Body of pancreas (tissue), 4 donors: ENCODE results near the gene NUDT14. TPM values are rescaled to one million over a fixed set of nuclear protein-coding genes. Genes with fewer than 3 reads are reported as not detected.

Experiments
- ATAC-seq: fragments of 150-250 bp; one replicate; pipeline ENCODE4 v1.9.1; 2016
- DNase-seq, 4 donors: peaks; one replicate each; pipeline ENCODE4 v3.0.0-alpha.2; 2019
- H3K27ac ChIP-seq, 4 donors: fragments of 200-600 bp; sonication (generic); 1 replicate in 3 of 4; 2 replicates in 1 of 4; pipeline versions ENCODE4 v1.5.1 to v1.6.1; 2016 to 2019; ENCODE audit warnings: mild to moderate bottlenecking in 1 of 4, mixed read lengths in 1 of 4, moderate library complexity in 1 of 4
- H3K27me3 ChIP-seq, 2 donors: fragments of 200-600 bp; sonication (generic); one replicate each; pipeline ENCODE4 v1.6.0; 2016; ENCODE audit warnings: mild to moderate bottlenecking in 1 of 2
- H3K36me3 ChIP-seq, 2 donors: fragments of 200-600 bp; sonication (generic); replicated peaks in 1 of 2; 2 replicates each; pipeline ENCODE4 v1.5.1; 2016; ENCODE audit warnings: low read depth in 2 of 2; ENCODE audit not compliant: insufficient read depth in 1 of 2
- H3K4me1 ChIP-seq: fragments of 200-600 bp; sonication (generic); one replicate; pipeline ENCODE4 v1.6.0; 2016
- H3K4me3 ChIP-seq, 2 donors: fragments of 200-600 bp; sonication (generic); 1 replicate in 1 of 2; 2 replicates in 1 of 2; pipeline ENCODE4 v1.5.1; 2016 to 2019
- H3K9me3 ChIP-seq, 3 donors: fragments of 200-600 bp; sonication (generic); 1 replicate in 2 of 3; 2 replicates in 1 of 3; pipeline ENCODE4 v1.5.1; 2016
- POLR2A ChIP-seq, 3 donors: fragments of 450-650 bp; IDR thresholded peaks; one replicate each; pipeline ENCODE4 v1.6.1; 2016; ENCODE audit warnings: antibody characterized with exemption in 3 of 3, mild to moderate bottlenecking in 2 of 3
- WGBS, 2 donors: methylation state at CpG; one replicate each; pipeline ENCODE4 v1.1.5; 2017; 5-methylcytosine and 5-hydroxymethylcytosine counted together
- intact Hi-C: fragments of 100-400 bp; cut with DNase I; formaldehyde crosslinking; loops from one replicate; pipeline ENCODE4 v1.15.1; 2023
- total RNA-seq, 2 donors: library from RNA; depleted of rRNA; stranded (reverse); fragments of >200 nt; gene quantifications; one replicate each; pipeline ENCODE4 v1.1.0, GENCODE V29; 2016
- TF ChIP-seq, protein P1 (sequence below), 7 experiments: fragments of 450-650 bp in 4 of 7; fragments of 200-600 bp in 3 of 7; sonication (generic) in 3 of 7; IDR thresholded peaks; one replicate each; pipeline ENCODE4 v1.5.1; 2016 to 2019; ENCODE audit warnings: antibody characterized with exemption in 7 of 7

Gene NUDT14
- total RNA-seq, 2 donors from 2014 or later = 28.8 to 66.9 TPM

DNA sequence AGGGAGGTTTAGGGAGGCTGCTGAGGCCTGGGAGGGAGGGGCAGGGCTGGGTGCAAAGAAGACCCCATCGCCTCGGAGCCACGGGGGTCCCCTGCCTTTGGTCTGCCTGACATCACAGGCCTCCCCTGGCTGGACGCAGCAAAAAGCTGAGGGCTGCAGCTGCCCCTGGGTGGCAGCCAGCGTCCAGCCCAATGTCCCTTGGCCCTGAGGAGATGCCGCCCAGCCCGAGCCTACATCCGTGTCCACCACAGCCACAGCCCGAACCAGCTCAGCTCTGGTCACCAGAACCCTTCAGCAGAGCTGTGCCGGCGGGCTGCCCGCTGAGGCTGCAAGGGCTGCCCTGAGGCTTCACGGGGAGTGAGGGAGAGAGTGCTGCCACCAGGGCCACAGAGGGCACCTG, 1.9 kb downstream of the NUDT14 start:
- Histone ChIP-seq H3K4me3 (no peak overlapping the region), H3K27ac (no peak overlapping the region), H3K27me3 (no peaks in the 10 kb centered on the region), H3K36me3 (no peaks in the 10 kb centered on the region), H3K9me3 (no peaks in the 10 kb centered on the region), H3K4me1 (peaks cover 67% of the 10 kb centered on the region)
- no peak for DNase-seq
- intact Hi-C loops = no loop called here
- ATAC-seq = no peak
- TF ChIP-seq, protein P1, sequence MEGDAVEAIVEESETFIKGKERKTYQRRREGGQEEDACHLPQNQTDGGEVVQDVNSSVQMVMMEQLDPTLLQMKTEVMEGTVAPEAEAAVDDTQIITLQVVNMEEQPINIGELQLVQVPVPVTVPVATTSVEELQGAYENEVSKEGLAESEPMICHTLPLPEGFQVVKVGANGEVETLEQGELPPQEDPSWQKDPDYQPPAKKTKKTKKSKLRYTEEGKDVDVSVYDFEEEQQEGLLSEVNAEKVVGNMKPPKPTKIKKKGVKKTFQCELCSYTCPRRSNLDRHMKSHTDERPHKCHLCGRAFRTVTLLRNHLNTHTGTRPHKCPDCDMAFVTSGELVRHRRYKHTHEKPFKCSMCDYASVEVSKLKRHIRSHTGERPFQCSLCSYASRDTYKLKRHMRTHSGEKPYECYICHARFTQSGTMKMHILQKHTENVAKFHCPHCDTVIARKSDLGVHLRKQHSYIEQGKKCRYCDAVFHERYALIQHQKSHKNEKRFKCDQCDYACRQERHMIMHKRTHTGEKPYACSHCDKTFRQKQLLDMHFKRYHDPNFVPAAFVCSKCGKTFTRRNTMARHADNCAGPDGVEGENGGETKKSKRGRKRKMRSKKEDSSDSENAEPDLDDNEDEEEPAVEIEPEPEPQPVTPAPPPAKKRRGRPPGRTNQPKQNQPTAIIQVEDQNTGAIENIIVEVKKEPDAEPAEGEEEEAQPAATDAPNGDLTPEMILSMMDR (IDR thresholded peaks at IDR 0.05) = no peak
- TF ChIP-seq POLR2A (IDR thresholded peaks at IDR 0.05) = no peak
- WGBS, 2 donors = 80 to 100% methylated on average over 3 to 8 of the region's 13 CpGs

DNA sequence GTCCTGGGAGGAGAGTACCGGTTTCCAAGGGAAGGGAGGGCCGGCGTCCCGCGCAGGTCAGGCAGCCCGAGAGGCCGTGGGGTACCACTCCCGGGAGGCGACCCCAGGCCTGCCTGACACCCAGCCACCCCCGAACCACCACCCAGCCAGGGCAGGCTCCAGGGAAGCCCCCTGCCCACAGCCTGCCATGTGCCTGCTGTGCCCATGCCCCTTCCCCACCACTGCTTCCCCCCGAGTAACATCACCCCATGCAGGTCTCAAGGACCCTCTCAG, 2.3 kb downstream of the NUDT14 start:
- H3K36me3 ChIP-seq = no peaks in the 10 kb centered on the region
- intact Hi-C loops = no loop called here
- 94 to 100% methylated on average over 2 to 11 of the region's 11 CpGs for WGBS, 2 donors
- DNase-seq (no peak), ATAC-seq (no peak)
- peaks cover 70% of the 10 kb centered on the region for H3K4me1 ChIP-seq
- no peak overlapping the region for H3K27ac ChIP-seq
- no peak for TF ChIP-seq POLR2A (IDR thresholded peaks at IDR 0.05)
- TF ChIP-seq, protein P1 (IDR thresholded peaks at IDR 0.05) = no peak
- H3K4me3 ChIP-seq = no peak overlapping the region
- no peaks in the 10 kb centered on the region for H3K27me3 ChIP-seq
- no peaks in the 10 kb centered on the region for H3K9me3 ChIP-seq

DNA sequence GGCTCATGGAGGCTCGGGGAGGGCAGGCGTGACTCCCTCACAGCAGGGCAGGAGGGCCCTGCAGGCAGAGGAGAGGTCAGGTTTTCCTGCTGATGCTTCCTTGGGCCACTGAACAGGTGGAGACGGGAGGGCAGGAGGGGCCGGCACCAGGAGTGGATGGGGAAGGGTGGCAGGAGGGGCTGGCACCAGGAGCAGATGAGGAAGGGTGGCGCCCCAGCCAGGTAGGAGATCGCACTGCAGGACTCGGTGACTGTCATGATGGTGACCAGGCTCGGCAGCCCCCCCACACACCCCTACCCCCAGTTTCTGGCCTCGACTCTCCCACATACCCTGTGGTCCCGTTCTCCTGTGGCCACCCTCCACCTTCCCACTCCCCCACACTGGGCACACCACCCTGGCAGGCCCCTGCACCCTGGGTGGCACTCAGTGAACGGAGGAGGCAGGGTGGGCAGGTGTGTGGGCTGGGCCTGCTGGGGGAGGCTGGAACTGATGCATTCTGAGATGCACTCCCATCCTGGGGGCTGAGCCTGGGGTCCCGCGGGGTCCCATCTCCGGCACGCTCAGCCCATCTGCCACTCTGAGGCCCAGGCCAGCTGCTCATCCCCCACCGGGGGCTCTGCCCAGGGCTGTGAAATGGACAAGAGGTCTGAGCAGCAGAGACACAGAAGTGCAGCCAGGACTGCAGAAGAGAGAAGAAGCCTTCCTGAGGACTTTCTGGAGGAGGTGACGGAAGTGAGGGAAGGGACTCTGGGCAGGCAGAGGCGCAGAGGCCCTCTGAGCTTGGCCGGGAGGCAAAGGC, 2.8 kb downstream of the NUDT14 start:
- peaks cover 70% of the 10 kb centered on the region for H3K4me1 ChIP-seq
- DNase-seq (no peak), ATAC-seq (no peak)
- WGBS, 2 donors = 83 to 89% methylated on average over 10 to 15 of the region's 19 CpGs
- intact Hi-C loops = no loop called here
- TF ChIP-seq, protein P1 (IDR thresholded peaks at IDR 0.05) = no peak
- TF ChIP-seq POLR2A (IDR thresholded peaks at IDR 0.05) = no peak
- H3K9me3 ChIP-seq = no peaks in the 10 kb centered on the region
- no peak overlapping the region for H3K27ac ChIP-seq
- H3K4me3 ChIP-seq = no peak overlapping the region
- no peaks in the 10 kb centered on the region for H3K36me3 ChIP-seq
- no peaks in the 10 kb centered on the region for H3K27me3 ChIP-seq

DNA sequence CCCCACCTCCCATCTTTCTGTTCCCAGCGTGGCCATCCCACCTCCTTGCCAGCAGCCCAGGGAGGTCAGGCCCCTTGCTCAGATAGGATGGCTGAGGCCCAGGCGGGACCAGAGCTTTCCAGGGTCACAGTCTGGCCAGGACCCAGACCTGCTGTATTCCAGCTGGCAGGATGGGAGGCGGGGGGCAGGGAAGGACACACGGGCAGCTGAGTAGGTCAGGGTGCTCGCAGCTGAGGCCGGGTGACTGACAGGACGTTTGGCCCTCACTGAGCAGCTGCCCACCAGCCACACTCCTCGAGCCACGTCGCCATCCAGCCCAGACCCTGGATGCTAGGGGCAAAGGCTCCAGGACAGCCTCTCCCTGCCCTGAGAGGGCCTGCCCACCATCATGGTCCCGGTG, 4.0 kb downstream of the NUDT14 start:
- no peak for TF ChIP-seq POLR2A (IDR thresholded peaks at IDR 0.05)
- TF ChIP-seq, protein P1 (IDR thresholded peaks at IDR 0.05) = no peak
- no peak overlapping the region for H3K4me3 ChIP-seq
- H3K36me3 ChIP-seq = no peaks in the 10 kb centered on the region
- H3K9me3 ChIP-seq = no peaks in the 10 kb centered on the region
- ATAC-seq (peak; percentile 12), DNase-seq (peak; percentile 60 to 86 (median 80))
- H3K27ac ChIP-seq = peak overlapping the region; percentile 75 to 93 (median 83)
- 39% methylated on average over 11 of the region's 11 CpGs; no CpG with 5 or more reads in 1 of the 2 donors for WGBS, 2 donors
- no peaks in the 10 kb centered on the region for H3K27me3 ChIP-seq
- peaks cover 67% of the 10 kb centered on the region for H3K4me1 ChIP-seq
- intact Hi-C loops = no loop called here

DNA sequence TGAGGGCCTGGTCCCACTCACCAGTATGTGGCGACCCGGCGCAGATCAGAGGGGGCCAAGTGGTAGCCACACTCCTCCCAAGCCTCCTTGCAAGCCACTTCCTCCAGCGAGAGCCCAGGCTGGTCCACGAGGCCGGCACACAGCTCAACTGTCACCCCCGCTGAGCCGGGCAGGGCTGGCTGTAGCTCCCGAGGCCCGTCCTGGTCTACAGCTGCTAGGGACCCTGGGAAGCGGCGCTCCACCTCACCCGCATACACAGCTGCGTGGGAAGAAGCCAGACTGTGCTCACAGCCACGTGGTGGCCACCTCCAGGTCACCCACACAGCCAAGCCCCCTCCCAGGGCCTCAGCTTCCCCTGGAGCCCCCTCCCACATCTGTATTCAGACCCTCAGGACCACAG, 4.6 kb downstream of the NUDT14 start:
- intact Hi-C loops = no loop called here
- Histone ChIP-seq H3K36me3 (no peaks in the 10 kb centered on the region), H3K4me3 (no peak overlapping the region), H3K4me1 (peaks cover 64% of the 10 kb centered on the region), H3K9me3 (no peaks in the 10 kb centered on the region), H3K27ac (peak overlapping the region; percentile 75 to 93 (median 83)), H3K27me3 (no peaks in the 10 kb centered on the region)
- DNase-seq (peak in 3 of 4 donors; percentile 65 to 80 (median 72)), ATAC-seq (no peak)
- TF ChIP-seq, protein P1 (IDR thresholded peaks at IDR 0.05) = no peak
- no peak for TF ChIP-seq POLR2A (IDR thresholded peaks at IDR 0.05)
- 49% methylated on average over 14 of the region's 15 CpGs; no CpG with 5 or more reads in 1 of the 2 donors for WGBS, 2 donors
